GM19324 (cell line): ENCODE data around the gene GPR135.
A peak's percentile ranks its signal among the peaks of the same experiment; 100 is the strongest.
"Not testable (repeated sequence)": the region's sequence is repeated elsewhere in the genome, so short reads cannot be mapped to it uniquely, and the experiment has no call there.

Experiments
- ATAC-seq: cut with Tn5 transposase; IDR thresholded peaks from one replicate; pipeline ENCODE4 v1.9.1; 2021; ENCODE audit warnings: mild to moderate bottlenecking, moderate library complexity; ENCODE audit not compliant: unreplicated experiment, low FRiP score

The GPR135 gene

DNA sequence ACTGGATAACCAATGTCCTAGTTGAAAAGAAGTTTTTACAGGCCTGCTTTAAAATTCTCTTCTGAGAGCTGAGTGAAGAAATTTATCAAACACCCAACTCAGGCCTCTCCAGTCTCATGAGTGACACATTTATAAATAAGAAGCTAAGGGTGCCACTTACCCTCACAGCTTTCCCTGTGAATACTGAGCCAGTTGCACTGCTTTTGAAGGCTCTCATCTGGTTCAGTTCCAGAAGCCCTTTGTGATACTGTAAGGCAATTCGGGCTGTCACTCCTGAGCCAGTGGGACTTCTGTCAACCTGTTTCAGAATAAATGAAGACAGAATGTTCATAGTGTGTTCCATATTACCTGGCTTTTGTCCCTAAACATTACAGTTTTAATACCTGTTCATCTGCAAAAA, 10.5 kb upstream of the GPR135 start:
- no peak for ATAC-seq

DNA sequence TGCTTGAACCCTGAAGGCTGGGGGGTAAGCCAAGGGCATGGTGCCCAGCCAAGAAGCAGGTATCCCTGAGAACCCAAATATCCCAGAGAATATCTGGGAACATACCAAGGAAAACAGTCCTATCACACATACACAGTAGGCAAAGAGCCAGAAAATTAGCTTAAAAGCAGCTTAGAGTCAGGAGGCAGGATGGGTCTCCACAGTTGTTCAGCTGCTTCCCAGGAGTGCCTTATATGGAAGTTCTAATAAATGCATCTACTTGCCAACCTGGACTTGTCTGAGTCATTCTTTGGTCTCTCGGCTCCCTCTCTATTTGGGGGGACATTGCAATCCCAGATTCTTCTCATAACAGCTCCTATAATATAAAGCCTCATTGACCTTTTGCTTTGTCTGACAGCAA, 9.0 kb upstream of the GPR135 start:
- ATAC-seq, result no peak

DNA sequence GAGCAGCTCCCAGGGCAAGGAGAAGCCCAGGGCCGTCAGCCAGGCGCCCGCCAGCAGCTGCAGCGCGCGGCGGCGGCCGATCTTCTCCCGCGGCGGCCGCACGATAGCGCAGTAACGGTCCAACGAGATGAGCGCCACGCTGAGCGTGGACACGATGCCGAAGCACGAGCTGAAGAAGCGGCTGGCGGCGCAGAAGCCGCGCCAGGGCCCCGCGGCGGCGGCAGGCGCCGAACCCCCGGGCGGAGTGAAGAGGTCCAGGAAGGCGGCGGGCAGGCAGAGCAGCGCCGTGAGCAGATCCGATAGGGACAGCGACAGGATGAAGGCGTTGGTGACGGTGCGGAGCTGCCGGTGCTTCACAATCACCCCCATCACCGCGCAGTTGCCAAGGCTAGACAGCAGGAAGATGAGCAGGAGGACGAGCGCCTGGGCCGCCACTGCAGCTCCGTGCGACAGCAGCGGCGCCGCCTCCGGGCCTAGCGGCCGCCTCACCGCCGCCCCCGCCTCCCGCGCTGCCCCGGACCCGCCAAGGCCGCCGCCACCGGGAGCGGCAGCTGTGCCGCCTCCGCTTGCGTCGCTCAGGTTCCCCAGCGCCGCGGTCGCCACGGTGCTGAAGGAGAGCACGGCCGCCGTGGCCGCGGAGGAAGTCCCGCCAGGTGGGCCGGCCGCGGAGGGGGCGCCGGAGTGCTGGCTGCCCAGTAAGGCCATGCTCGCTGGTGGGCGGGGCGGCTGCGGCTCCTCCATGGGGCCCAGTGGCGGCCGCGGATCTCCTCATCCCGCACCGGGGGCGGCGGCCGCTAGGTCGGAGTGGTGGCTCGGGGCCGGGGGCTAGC, 479 bp downstream of the GPR135 start:
- peak; percentile 71 for ATAC-seq

DNA sequence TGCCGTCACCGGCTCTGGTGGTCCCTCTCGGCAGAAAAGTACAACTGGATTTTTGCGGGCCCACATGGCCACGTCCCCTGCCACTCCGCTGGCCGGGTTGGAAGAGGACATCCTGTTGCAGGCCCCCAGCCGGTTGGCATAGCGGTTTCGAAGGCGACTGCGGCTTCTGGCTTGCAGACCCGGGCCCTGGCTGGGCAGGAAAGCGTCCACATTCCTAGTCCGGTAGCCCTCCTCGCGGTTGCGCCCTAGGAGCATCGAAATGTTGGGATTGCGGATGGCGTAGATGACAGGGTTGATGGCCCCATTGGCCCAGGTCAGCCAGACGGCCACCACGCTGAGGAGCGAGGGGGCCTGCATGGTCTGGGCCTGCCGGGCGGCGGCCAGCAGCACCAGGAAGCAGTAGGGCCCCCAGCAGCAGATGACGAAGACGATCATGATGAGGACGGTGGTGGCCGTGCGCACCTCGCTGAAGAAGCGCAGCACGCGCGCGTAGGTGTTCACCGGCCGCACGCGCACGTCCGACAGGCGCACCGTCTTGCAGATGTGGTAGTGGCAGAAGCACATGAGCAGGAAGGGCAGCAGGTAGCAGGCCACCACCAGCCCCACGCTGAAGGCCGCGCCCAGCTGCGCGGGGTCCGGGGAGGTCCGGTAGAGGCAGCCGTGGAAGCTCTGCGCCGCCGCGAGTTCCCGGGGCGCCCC, 1.2 kb downstream of the GPR135 start:
- ATAC-seq, result no peak

DNA sequence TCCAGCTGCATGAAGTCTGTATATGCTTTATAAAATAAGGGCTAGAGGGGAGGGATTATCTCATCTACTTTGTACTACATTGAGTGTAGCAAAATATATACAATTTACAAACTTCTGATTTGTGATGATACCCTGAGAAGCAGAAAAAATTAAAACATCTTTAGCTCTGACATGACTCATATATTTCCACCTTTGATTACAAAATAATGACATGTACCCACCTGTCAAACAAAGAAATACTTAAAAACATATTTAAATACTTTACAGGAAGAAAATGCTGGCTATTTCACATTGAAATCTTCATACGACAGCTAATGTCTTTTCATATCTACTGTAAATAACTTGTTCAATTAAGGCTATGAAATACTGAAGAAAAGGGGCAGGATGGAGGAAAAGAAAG, 3.3 kb downstream of the GPR135 start:
- ATAC-seq, result no peak

DNA sequence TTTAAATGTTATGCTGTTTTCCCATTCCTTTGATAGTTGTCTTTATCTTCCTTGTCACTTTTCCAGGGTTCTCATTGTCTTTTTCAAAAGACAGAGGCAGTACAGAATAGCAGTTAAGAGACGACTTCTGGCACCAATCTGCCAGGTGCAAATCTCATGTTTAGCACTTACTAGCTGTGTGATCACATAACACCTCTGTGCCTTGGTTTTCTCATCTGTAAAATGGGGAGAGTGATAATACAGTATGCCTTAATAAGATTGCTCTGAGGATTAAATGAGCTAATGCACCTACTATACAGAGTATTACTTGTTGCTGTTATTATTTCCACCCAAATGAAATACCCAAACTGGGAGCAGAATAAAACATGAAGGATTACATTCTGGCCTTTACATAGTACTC, 4.8 kb downstream of the GPR135 start:
- no peak for ATAC-seq

DNA sequence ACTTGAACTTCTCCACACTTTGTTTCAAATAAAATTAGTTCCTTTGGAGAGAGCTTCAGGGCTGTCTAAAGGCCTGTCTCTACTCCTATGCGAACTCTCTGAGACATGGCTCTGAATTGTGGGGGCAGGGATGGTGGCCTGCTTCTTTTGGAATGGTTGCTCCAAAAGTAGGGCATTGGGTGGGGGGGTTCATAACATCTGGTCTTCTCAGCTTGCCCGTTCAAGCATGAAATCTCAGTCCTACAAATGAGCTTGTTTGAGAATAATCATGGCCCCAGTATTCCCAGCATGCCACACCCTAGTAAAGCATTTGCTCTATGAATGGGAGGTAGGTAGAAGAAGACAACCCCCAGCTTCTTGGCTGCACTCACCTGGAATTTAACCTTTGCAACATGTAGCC, 6.7 kb downstream of the GPR135 start:
- no peak for ATAC-seq

DNA sequence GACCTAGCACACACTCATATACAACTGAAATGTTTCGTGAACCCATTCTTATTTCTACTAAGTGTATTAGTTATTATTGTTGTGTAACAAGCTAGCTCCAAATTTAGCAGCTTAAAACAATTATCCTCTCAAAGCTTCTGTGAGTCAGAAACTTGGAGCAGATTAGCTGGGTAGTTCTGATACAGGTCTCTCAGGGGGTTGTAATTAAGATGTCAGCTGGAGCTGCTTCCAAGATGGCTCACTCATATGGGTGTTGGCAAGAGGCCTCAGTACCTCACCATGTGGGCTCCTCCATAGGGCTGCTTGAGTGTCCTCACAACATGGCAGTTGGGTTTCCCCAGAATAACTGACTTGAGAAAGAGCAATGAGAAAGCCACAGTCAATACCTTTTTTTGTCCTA, 9.8 kb downstream of the GPR135 start:
- no peak for ATAC-seq

DNA sequence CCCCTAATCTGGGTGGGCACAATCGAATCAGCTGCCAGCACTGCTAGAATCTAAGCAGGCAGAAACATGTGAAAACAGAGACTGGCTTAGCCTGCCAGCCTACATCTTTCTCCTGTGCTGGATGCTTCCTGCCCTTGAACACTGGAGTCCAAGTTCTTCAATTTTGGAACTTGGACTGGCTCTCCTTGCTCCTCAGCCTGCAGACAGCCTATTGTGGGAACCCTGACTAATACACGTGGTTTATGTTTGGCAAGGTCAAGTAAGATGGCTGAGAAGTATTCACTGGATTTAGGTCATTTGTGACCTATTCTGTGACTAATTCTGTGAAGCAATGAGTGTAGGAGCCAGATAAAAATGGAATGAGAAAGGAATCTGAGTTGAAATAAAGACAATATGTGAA, 11.0 kb downstream of the GPR135 start:
- ATAC-seq, result no peak

DNA sequence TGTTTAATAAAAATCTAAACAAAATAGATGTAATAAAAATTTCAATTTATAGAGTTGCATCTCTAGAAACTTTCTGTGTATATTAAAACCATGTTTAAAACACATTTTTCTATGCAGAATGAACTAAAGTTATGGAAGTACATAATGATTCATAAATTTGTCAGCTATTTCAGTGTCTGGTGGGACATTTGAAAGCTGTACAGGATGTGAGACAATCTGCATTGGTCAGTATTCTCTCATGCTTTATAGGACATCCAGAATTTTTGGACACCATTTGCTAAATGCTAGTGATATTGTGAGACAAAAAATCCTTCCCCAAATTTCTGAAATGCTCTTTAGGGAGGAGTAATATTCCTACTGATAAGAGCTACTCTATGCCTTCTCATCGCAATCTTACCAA, 13.3 kb downstream of the GPR135 start:
- ATAC-seq, result no peak

DNA sequence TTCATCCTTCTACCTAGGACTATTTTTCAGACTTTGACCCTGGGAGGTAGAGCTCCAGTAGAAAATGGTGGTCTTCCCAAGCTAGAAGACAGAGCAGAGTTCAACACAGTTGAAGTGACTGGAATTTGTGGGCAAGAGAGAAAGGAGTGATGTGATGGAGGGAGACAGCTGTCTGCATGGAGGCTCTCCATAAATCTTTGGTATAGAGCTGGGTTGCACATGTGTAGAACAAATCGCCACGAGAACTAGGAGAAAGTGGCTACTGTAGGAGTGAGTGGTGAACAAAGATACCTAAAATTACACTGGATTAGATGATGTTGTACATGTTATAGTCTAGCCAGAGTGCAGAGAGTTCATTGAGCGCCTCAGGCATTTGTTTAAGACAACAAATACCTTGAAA, 14.5 kb downstream of the GPR135 start:
- ATAC-seq, result no peak

DNA sequence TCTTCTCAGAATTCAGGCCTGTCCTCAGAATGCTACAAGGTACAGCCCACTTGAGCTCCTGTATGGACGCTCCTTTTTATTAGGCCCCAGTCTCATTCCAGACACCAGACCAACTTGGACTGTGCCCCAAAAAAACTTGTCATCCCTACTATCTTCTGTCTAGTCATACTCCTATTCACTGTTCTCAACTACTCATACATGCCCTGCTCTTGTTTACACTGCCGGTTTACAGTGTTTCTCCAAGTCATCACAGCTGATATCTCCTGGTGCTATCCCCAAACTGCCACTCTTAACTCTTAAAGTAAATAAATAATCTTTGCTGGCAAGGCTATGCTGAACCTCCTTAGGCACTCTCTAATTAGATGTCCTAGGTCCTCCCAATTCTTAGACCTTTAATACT, 16.5 kb downstream of the GPR135 start:
- not testable (repeated sequence) for ATAC-seq

DNA sequence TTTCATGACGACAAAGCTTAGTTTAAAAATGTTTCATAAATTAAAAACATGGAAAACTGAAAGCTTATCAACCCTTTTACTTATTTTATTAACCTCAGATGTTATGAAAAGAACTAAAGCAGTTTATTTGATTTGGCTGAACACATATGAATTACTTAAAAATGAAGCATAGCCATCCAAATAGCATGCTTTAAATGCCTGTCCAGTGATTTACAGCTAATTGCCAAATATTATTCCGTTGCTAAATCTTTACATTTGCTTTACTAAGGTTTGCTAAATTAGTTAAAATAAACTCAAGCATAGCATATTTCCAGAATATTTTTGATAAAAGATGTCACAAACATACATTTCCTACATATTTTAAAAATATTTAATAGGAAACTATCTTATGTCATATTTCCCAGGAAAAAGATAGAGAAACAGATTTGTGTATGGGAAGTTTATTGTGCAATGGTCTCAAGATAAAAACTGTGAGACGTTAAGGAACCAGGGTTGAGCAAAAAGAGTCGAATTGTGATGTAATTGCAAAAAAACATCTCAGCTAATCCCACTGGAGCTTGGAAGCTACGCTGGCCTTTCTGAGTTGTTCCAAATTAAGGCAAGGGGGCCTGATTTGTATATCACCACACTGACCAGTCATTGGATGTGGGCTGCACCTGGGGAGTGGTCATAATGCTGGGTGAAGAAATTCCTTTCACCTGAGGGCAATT, 25.8 kb downstream of the GPR135 start:
- no peak for ATAC-seq

DNA sequence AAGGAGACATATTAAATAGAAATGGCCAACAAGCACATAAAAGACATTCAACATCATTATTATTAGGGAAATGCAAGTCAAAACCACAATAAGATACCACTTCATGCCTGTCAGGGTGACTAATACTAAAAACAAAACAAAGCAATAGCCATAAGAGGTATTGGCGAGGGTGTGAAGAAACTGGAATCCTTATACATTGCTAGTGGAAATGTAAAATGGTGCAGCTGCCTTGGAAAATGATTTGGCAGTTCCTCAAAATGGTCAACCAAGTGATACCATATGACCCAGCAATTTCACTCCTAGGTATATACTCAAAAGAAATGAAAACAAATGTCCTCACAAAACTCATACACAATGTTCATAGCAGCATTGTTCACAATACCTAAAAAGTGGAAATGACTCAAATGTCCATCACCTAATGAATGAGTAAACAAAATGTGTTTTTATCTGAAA, 27.0 kb downstream of the GPR135 start:
- no peak for ATAC-seq

DNA sequence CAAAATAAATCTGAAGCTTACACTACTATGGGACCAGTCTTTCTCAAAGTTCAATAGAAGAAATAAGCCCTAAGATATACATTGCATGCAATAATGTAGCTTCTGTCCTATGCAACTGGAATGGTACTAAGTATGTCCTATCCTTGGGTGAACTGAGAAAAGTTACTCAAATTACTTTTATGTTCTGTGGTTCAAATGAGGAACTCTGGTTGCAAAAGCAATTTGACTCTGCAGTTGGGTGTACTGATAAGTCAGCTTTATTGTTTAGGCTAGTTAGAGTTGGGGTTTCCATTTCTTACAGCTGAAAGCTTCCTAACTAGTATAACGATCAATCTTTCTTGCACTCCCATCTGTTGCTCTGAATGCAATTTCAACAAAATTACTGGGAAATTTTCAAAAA, 29.2 kb downstream of the GPR135 start:
- ATAC-seq, result no peak

DNA sequence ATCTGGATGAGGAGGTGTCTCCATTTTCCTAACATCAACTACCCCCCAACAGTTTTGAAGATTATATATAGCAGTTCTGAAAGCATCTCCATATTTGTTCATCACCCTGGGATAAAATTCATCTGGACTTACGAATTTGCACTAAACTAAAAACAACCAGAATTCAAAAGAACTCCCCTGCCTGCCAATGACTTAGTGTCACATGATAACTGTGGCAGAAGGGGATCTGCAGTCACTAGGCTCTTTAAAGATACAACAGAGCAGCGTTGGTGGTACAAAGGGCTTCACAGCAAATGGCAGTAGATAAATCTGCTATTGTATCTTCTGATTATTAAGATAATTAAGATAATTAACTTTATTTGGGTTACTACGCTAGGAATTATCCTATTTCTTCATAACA, 30.1 kb downstream of the GPR135 start:
- no peak for ATAC-seq

DNA sequence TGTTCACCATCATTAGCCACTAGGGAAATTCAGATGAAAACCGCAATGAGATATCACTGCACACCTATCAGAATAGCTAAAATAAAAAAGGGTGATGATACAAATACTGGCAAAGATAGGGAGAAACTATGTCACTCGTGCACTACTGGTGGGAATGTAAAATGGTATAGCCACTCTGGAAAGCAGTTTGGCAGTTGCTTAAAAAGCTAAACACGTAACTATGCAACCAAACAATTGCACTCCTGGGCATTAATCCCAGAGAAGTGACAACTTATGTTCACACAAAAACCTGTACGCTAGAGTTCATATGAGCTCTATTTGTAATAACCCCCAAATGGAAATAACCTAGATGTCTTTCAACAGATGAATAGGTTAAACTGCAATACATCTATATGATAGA, 35.4 kb downstream of the GPR135 start:
- ATAC-seq, result no peak

DNA sequence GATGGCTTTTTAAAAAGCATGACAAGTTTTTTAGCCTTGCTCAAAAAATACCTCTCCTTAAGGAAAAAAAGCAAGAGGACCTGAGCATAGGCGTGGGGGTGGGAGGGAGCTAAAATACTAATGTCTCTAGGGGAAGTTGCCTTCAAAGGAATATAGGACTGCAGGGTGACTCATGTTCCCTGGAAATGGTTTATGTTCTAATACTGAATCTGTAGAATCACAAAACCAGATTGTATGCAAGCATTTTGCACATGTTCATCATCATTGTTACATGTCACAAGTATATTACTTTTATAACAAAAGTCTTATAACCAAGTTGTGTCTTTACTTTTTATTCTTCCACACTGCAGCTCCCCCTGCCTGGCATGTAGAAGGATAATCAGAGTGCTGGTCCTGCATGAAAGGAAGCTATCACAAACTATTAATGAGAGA, 36.6 kb downstream of the GPR135 start:
- no peak for ATAC-seq

DNA sequence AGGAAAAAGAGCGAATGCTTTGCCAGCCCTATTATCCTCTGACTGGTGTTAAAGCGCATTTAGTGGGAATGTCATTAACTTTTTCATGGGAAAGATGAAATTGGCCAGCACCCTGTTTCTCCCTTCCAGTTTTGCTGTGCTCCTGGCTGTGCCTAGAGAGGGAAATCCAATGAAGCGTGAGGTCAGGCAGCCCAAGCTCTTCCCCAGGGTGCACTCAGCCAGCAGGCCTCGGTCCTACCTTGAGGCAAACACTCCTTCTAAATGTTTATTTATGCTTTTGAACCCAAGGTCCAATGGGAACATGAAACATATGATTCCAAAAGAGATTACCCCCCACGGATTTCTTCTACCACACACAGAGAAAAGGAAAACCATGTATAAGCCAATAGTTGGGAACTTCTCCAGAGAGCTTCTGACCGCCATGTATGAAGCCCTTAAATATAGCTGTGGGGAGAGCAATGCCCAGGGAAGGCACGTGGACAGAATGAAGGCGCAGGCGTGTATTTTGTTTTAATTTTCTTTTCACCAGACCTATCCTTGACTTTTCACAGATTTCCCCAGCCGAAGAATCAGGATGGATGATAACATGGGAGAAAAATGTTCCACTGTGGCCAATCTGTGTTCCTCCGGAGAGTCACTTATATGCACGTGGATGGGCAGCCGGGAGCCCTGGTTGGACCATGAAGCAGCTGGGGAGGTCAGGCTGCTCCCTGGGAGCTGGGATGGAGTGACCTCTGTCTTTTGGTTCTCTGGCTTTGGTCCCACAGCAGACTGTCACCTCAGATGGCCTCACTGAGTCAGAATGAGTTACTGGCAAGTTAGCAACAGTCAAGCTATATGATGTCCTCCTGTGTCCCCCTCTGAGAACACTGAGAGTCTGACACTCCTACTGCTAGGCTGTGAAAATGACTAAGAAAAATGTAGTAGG, 37.3 kb downstream of the GPR135 start:
- no peak for ATAC-seq

DNA sequence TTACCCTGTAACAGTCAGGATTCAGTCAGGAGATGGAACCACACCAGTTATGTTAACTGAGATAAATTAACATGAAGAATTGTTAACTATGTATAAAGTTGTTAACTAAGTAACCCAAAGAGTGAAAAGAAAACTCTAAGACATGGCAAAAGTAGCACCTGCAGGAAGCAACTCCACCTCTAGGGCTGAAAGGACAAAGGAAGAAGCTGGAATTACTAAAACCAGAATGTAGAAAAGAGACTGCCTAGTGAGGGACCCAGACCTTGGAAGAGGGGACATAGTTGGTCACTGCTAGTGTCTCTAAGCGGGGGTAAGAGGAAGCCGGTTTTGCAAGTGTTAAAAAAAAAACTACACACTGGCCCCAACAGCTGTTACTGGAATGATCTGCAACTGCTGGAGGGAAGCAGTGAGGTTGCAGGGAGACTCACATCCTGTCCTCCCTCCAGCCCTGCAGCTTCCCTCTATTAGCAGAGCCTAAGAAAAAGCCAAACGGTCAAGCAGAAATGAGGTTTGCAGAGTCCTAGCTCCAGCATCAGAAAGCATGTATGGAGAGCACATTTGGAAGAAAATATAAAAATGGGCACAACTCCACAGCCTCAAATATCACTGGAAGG, 39.8 kb downstream of the GPR135 start:
- ATAC-seq, result no peak
